Erythroblast (primary cell): Measurements from ENCODE around the gene EDN2.
A peak's percentile ranks its signal among the peaks of the same experiment; 100 is the strongest.

Experiments used
- DNase-seq, 2 experiments: peaks; one replicate each; lab custom pipeline; 2025; lab: John Stamatoyannopoulos, UW
- GATA1 ChIP-seq: IDR thresholded peaks from 2 replicates; pipeline ENCODE4 v1.6.1; 2011; ENCODE audit warnings: low read depth, mild to moderate bottlenecking, control low read depth, low read length, moderate library complexity
- POLR2A ChIP-seq: IDR thresholded peaks from 2 replicates; pipeline ENCODE4 v1.6.1; 2011; ENCODE audit warnings: mild to moderate bottlenecking, low read length

EDN2 gene

DNA sequence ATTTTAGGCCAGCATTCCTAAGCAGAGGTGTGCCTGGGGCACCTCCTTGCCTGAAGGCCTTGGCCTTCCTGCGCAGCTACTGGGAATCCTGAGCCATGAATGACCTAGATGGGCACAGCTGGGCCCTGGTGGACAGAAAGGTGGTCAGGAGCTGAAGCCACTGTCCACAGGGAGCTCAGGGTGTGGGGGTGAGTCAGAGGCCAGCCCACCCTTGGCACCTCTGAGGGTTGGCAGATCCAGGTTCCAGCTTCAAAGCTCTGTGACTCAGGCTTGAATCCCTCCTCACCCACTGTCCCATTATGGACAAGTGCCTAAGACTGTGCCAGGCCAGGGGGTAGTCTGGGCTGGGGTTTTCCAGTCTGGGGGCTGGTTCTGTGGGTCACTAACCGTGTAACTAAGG is 6.4 kb upstream of the EDN2 start:
- TF ChIP-seq POLR2A: no peak
- no peak for TF ChIP-seq GATA1
- DNase-seq: no peak

DNA sequence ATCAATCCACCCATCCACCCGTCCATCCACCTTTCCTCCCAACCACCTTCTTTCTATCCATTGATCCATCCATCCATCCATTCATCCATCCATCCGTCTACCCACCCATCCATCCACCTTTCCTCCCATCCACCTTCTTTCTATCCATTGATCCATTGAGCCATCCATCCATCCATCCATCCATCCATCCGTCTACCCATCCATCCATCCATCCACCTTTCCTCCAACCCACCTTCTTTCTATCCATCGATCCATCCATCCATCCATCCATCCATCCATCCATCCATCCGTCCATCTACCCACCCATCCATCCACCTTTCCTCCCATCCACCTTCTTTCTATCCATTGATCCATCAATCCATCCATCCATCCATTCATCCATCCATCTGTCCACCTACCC is 5.1 kb upstream of the EDN2 start:
- DNase-seq: no peak

DNA sequence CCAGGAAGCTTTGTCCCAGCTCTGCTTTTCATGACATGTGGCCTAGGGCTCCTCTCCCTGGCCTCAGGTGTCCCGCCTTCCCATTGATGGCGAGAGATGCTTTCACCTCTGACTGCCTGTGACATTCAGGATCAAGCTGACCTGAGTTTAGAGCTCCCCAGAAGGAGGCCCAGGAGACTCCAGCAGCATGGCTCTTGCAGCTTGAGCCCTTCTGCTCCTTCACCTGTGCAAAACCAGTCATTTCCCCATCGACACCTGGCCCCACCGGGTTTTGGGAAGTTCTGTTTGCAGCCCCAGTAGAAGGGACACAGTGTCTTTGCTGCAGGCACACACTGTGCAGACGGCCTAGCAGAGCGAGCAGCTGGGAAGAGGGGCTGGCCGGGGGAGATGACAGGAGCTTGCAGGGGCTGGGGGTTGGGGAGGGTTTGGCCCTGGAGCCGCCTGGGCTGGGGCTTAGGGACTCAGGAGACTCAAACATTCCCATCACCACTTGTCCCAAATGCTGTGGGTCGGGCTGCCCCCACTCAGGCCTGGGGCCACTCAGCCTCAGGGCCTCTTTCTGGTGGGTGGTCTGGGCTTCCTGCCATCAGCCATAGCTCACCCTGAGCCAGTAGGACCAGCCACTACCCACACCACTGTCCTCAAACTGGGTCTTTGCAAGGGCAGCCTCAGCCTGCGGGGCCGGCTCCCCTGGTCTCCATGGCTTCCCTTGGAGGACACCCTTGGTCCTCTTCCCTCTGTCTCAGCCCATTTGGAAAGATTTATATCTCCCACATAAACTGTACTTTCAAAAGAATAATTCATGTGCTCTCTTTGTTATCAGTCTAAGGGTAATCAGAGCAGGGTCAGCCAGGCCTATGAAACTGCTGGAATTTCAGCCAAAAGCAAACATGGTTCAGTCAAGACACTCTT is 3.8 kb upstream of the EDN2 start:
- no peak for DNase-seq
- TF ChIP-seq POLR2A (no peak), GATA1 (no peak)

More for the DNA sequence above, 5.1 kb upstream of the EDN2 start:
- TF ChIP-seq POLR2A (no peak), GATA1 (no peak)

DNA sequence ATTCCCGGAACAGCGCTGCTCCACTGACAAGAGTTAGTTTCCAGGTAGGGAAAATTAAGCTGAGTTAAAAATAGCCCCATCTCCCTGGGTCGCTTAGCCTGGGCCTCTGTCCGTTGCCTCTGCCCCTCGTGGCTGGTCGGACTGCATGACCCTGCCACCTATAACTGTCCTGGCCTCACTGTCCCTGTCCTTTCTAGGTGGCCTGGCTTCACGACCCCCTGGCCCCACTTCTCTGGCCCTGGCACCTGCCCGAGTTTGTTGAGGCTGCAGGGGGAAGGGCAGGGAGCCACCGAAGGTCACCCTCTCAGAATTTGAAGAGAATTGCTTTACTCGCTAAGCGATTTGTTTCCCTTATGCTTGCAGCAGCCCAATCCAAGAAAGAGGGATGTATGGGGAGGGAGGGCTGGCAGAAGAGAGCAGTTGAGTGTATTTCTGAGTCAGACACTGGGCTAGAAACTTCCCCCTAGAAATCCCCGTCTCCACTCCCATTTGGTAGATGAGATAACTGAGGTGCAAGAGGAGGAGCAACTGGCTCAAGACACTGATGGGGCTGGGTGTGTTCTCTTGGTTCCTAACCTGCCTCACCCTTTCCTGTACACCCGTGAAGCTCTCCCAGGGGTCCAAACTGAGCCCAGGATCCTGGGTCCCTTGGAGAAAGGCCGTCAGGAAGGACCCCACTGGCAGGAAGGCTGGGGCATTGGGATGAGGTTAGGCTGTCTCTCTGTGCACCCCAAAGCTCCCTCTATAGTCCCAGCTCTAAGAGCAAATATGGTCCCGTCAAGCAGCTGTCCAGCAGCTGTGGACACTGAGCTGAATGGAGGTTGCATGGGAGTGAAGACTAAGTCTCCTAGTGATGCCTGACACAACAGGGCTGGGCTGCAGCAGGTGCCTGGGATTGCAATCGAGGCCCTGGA is 2.9 kb upstream of the EDN2 start:
- no peak for DNase-seq
- TF ChIP-seq GATA1 (no peak), POLR2A (no peak)

DNA sequence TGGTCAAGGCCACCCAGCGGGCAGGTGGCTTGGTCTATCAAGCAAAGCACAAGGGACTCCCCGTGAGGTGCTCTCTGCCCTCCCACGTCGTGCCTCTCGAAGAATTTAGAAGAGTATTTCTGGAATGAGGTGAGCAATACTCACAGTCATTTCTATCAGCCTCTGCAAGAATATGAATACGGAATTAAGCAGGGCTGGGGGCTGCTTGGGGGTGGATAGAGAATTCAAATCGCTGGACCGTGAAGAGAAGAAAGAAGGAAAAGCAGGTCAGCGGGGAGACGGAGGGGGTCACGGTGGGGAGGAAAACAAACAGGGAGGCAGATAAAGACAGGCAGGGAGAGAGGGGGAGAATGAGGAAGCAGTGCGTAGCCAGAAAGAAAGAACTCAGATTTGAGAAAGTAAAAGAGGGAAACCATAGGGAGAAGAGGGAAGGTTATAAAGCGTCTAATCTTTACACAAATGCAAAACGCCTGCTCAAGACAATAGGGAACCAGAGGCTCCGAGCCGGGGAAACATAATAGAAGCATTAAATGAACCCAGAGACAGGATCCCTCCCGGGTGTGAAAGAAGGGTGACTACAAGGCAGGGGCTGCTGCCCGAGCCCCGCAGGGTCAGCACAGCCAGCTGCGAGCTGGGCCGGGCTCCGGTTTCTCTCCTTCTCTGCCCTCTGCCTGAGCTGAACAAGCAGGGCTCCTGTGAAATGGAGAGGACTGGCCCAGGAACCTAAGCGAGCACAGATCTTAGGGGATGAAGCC is 2.1 kb upstream of the EDN2 start:
- DNase-seq: no peak
- no peak for TF ChIP-seq GATA1

DNA sequence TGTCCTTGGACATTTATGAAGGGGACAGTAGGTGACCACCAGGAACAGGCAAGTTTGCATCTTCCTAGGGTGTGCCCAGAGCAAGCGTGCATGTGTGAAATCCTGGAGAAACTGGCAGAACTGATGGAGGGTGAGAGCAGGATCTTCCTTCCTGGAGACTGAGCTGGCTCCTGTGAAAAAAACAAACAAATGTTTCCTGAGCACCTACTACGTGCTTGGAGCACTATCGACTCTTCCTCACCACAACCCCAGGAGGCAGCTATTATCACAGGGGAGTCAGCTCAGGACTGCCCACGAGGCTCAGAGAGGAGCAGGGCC is 1.5 kb upstream of the EDN2 start:
- no peak for TF ChIP-seq POLR2A
- no peak for TF ChIP-seq GATA1
- DNase-seq: no peak

DNA sequence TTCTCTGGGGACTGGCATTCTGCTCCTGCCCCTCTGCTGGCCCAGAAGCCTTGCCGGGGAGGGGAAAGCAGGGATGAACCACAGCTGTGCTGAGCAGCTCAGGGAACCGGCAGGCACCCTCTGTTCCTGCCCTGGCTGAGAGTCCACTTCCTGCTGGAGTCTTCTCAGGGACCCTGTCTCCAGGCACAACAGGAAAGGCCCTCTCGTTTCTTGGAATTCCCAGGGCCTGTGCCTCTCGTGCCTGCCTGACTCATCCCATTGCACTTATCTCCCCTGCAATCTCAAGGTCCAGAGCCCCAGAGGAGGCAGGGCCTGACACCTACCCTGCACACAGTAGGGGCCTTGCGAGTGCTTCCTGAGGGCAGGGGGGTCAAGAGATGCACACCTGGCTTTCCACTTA is 1.1 kb upstream of the EDN2 start:
- peak in 1 of 2 experiments; percentile 10 for DNase-seq
- TF ChIP-seq GATA1 (no peak), POLR2A (no peak)

DNA sequence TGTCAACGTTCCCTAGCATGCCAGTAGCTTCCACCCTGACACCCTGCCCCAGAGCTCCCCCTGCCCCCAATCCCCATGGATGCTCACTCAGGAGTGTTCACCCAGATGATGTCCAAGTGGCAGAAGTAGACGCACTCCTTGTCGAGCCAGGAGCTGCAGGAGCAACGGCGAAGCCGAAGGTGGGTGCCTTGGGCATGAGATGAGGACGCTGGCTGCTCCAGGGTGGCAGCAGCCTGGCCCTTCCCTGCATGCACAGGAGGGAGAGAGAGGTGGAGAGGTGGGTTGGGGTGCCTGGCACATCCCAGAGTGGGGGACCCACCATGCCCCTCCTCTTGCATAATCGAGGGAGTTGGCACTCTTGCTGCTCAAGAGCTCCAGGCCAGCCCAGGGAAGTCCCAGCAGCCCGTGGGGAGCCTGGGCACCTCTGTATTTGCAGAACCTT is 502 bp downstream of the EDN2 start:
- TF ChIP-seq POLR2A (no peak), GATA1 (no peak)
- no peak for DNase-seq

DNA sequence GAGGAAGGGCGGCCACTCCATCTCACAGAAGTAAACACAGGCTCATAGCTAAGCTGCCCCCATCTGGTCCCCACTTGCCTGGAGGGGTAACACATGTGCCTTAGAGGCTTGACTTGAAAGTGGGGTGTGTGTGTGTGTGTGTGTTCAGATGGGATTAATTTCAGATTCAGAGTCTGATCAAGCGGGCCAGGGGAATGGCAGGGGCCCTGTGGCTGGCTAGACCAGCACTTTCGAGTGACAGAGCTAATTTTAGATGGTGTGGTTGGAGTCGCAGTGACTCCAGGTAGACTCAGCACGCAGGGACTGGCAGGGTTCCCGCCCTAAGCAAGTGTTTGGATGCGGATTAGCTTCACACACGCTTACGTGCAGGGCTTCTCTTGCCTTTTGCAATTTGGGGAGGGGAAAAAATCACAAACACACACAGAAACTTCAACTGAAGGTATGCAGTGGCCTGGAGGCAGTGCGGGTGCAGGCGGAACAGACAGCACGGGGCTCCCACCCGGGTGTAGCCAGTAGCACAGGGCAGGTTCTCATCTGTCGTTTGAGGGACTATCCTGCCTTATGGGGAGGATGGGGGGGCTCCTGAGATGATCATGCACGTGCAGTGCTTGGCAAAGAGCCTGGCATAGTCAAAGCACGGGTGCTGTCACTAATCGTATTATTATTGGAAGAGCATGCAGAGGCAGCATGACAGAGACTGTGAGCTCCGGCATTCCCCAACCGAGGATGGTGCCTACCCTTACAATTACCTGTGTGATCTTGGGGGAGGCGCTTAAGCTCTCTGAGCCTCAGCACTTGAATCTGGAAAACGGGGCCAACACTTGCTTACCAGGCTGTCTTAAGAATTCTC is 1.3 kb downstream of the EDN2 start:
- DNase-seq: no peak
- TF ChIP-seq POLR2A (no peak), GATA1 (no peak)

DNA sequence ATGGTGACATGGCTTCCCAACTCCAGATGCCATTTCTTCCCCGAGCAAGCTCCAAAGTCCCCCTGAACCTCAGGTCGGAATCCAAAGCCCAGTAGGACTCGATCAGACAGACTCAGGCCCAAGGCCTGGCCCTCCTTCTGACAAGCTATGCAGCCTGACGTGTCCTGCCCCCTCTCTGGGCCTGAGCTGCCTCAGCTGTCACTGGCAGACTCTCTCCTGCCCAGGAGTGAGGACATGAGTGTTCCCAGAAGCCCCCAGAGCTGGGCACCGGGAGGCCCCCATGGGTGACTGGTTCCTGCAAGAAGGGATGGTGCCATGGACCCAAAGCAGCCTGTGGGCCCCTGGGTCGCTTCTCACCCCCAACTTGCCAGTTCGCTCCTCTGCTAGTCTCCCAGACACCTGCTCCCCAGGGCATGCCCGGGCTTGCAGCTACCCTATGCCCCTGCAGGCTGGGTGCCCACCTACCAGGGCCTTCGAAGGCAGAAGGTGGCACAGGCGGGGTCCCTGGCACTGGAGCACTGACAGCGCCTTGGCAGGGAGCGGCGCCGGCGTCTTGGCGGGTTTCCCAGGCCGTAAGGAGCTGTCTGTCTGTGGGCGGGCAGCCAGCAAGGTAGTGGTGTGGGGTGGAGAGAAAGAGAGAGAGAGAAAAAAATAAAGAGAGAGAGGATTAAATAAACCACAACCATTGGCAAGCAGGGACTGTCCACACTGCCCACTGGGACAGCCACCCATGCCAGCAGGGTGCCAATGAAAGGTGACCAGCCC is 2.3 kb downstream of the EDN2 start:
- DNase-seq: no peak
- TF ChIP-seq POLR2A (no peak), GATA1 (no peak)

DNA sequence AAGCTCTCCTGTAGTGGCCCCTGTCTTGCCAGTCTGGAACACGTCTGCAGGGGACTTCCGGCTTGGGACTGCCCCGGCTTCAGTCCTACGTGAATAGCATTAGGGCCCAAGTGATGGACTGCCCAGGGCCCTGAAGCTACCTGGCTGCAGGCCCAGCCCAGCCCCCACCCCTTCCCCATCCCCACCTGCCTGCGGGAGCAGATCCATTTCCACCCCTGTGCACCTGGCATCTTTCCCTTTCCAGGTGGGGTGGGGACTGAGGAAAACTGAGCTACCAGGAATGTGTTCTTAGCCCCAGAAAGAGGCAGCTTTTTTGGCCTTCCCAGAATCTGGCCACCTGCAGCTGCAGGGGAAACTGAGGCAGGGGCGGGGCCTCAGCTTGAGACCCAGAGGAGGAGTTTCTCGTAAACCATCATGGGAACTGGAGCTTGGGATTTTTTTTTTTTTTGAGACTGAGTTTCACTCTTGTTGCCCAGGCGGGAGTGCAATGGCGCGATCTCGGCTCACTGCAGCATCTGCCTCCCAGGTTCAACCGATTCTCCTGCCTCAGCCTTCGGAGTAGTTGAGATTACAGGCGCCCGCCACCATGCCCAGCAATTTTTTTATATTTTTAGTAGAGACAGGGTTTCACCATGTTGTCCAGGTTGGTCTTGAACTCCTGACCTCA is 3.2 kb downstream of the EDN2 start:
- TF ChIP-seq GATA1 (no peak), POLR2A (no peak)

More for the DNA sequence above, 3.2 kb downstream of the EDN2 start:
- no peak for DNase-seq
